NCI-H1048 (cell line): ENCODE data around the gene SLC7A9.
"Not testable (repeated sequence)": the region's sequence is repeated elsewhere in the genome, so short reads cannot be mapped to it uniquely, and the experiment has no call there.

ENCODE experiments used
- DNase-seq: peaks from one replicate; lab custom pipeline; 2025; lab: John Stamatoyannopoulos, UW

SLC7A9 gene

GRCh38 chr19:32881766-32882165, 12.2 kb upstream of the SLC7A9 start:
- no peak for DNase-seq

- no peak for DNase-seq
Observed at GRCh38 chr19:32880622-32881021, 11.1 kb upstream of the SLC7A9 start.

- no peak for DNase-seq
Observed at GRCh38 chr19:32879741-32880140, 10.2 kb upstream of the SLC7A9 start.

- DNase-seq: no peak
Observed at GRCh38 chr19:32878988-32879387, 9.4 kb upstream of the SLC7A9 start.

- DNase-seq: no peak
Observed at GRCh38 chr19:32877977-32878745, 8.6 kb upstream of the SLC7A9 start.

GRCh38 chr19:32877323-32877912, 7.9 kb upstream of the SLC7A9 start:
- no peak for DNase-seq

- DNase-seq: no peak
Observed at GRCh38 chr19:32876919-32877285, 7.3 kb upstream of the SLC7A9 start.

- no peak for DNase-seq
Observed at GRCh38 chr19:32876236-32876918, 6.8 kb upstream of the SLC7A9 start.

- DNase-seq: no peak
Observed at GRCh38 chr19:32875428-32875827, 5.9 kb upstream of the SLC7A9 start.

- DNase-seq: no peak
Observed at GRCh38 chr19:32874605-32875004, 5.0 kb upstream of the SLC7A9 start.

GRCh38 chr19:32873247-32873959, 3.8 kb upstream of the SLC7A9 start:
- DNase-seq: no peak

GRCh38 chr19:32872391-32872790, 2.8 kb upstream of the SLC7A9 start:
- DNase-seq: no peak

- DNase-seq: no peak
Observed at GRCh38 chr19:32870981-32871451, 1.4 kb upstream of the SLC7A9 start.

- DNase-seq: no peak
Observed at GRCh38 chr19:32869966-32870573, 503 bp upstream of the SLC7A9 start.

GRCh38 chr19:32868206-32868950, 1.2 kb downstream of the SLC7A9 start:
- DNase-seq: no peak

- not testable (repeated sequence) for DNase-seq
Observed at GRCh38 chr19:32867436-32867835, 2.1 kb downstream of the SLC7A9 start.

- DNase-seq: no peak
Observed at GRCh38 chr19:32866564-32867265, 2.9 kb downstream of the SLC7A9 start.

GRCh38 chr19:32866061-32866460, 3.5 kb downstream of the SLC7A9 start:
- no peak for DNase-seq

GRCh38 chr19:32865326-32865725, 4.2 kb downstream of the SLC7A9 start:
- no peak for DNase-seq

- DNase-seq: no peak
Observed at GRCh38 chr19:32864318-32865007, 5.1 kb downstream of the SLC7A9 start.
